GM12878 (cell line): Measurements from ENCODE around the gene C1QTNF3. TPM values are rescaled to one million over a fixed set of nuclear protein-coding genes. Genes with fewer than 3 reads are reported as not detected.
"Not testable (repeated sequence)": the region's sequence is repeated elsewhere in the genome, so short reads cannot be mapped to it uniquely, and the experiment has no call there.

ENCODE experiments used
- ATAC-seq: fragments of 200-7000 bp; cut with Tn5 transposase; 3 replicates; pipeline ENCODE4 v1.9.1; 2020; ENCODE audit warnings: mild to moderate bottlenecking, moderate library complexity
- BruUV-seq: library from RNA; stranded (reverse); fragments of 400-500 nt; replicated peaks from 2 replicates; lab custom pipeline; 2021; lab: Mats Ljungman, UMichigan
- CTCF ChIA-PET: fragments of 300-600 bp; sonication (Branson Sonifier 250); formaldehyde crosslinking; extraction: SDS; loops from one replicate; lab custom pipeline; 2021; ENCODE audit warnings: inconsistent platforms; lab: Yijun Ruan, JAX
- POLR2A ChIA-PET: fragments of 350-600 bp; formaldehyde crosslinking; extraction: SDS; loops from one replicate; lab custom pipeline; 2021; ENCODE audit warnings: inconsistent platforms; lab: Charles Lee
- RAD21 ChIA-PET: fragments of 300-600 bp; sonication (Branson Sonifier 250); formaldehyde crosslinking; loops from one replicate; lab custom pipeline; 2023; ENCODE audit warnings: antibody characterized with exemption; ENCODE audit not compliant: unreplicated experiment; lab: Charles Lee
- SMC1A ChIA-PET: fragments of 300-600 bp; sonication (Branson Sonifier 250); formaldehyde crosslinking; loops from one replicate; lab custom pipeline; 2023; ENCODE audit not compliant: unreplicated experiment, uncharacterized antibody; lab: Charles Lee
- DNase-seq: peaks from one replicate; pipeline ENCODE4 v3.0.0-alpha.2; 2011; ENCODE audit warnings: low read depth, low spot score
- FAIRE-seq: peaks from 3 replicates; lab custom pipeline; 2011; peaks lifted over from hg19 to GRCh38; lab: Jason Lieb, UNC
- H2AFZ ChIP-seq: 2 replicates; pipeline ENCODE4 v1.6.0; 2011; ENCODE audit warnings: low read depth, low read length, control low read depth; ENCODE audit not compliant: control insufficient read depth
- H3K27ac ChIP-seq: 2 replicates; pipeline ENCODE4 v1.5.1; 2011; ENCODE audit warnings: control low read depth; ENCODE audit not compliant: control insufficient read depth, insufficient read depth
- H3K27me3 ChIP-seq, 2 experiments: replicated peaks in 1 of 2; 2 replicates each; pipeline versions ENCODE4 v1.6.0 to v1.6.1; 2011; ENCODE audit warnings: low read length in 1 of 2; ENCODE audit not compliant: control insufficient read depth in 2 of 2, insufficient read depth in 2 of 2
- H3K36me3 ChIP-seq, 2 experiments: 2 replicates each; pipeline ENCODE4 v1.5.1; 2011; ENCODE audit warnings: low read length in 1 of 2; ENCODE audit not compliant: control insufficient read depth in 2 of 2, insufficient read depth in 2 of 2
- H3K4me1 ChIP-seq: 2 replicates; pipeline ENCODE4 v1.6.1; 2011; ENCODE audit warnings: mild to moderate bottlenecking, low read length, moderate library complexity, mixed read lengths; ENCODE audit not compliant: control insufficient read depth, insufficient read depth
- H3K4me2 ChIP-seq: 2 replicates; pipeline ENCODE4 v1.6.0; 2011; ENCODE audit warnings: control low read depth; ENCODE audit not compliant: control insufficient read depth, insufficient read depth
- H3K4me3 ChIP-seq: fragments of 200-600 bp; sonication (generic); 2 replicates; pipeline ENCODE4 v1.5.1; 2016
- H3K79me2 ChIP-seq: 2 replicates; pipeline ENCODE4 v1.6.0; 2011; ENCODE audit warnings: low read length; ENCODE audit not compliant: control insufficient read depth, insufficient read depth
- H3K9ac ChIP-seq: 2 replicates; pipeline ENCODE4 v1.8.0; 2011; ENCODE audit warnings: low read length, control low read depth, mixed read lengths; ENCODE audit not compliant: control insufficient read depth, insufficient read depth
- H3K9me3 ChIP-seq: replicated peaks from 3 replicates; pipeline ENCODE4 v1.5.1; 2011; ENCODE audit warnings: mild to moderate bottlenecking, low read length; ENCODE audit not compliant: control insufficient read depth, insufficient read depth
- H4K20me1 ChIP-seq: 2 replicates; pipeline ENCODE4 v1.6.0; 2011; ENCODE audit not compliant: control insufficient read depth, insufficient read depth
- WGBS: methylation state at CpG from one replicate; pipeline ENCODE4 v1.1.6; 2016; ENCODE audit warnings: low lambda C conversion rate; ENCODE audit not compliant: insufficient replicate concordance, insufficient coverage; ENCODE audit errors: missing lambda C conversion rate; 5-methylcytosine and 5-hydroxymethylcytosine counted together
- in situ Hi-C: fragments of 300-500 bp; cut with MboI; formaldehyde crosslinking; loops from 9 replicates; pipeline ENCODE4 v1.14.3; 2018; ENCODE audit warnings: mixed read lengths
- intact Hi-C: fragments of 100-400 bp; cut with micrococcal nuclease; formaldehyde crosslinking; loops from one replicate; pipeline ENCODE4 v1.14.2; 2022; ENCODE audit not compliant: unreplicated experiment
- polyA plus RNA-seq, 11 experiments: library from polyadenylated mRNA; depleted of rRNA in 4 of 11; unstranded in 6 of 11; stranded (reverse) in 5 of 11; fragments of >200 nt; fragmentation: Nextera tagmentation in 4 of 11; fragmentation: Illumina TruSeq in 1 of 11; extraction: Ambion mirVana in 4 of 11; extraction: Trizol in 1 of 11; gene quantifications; 1 replicate in 1 of 11; 2 replicates in 10 of 11; pipeline versions ENCODE4 v1.2.1 to v1.2.3, GENCODE V29; 2011 to 2016; ENCODE audit warnings: inconsistent platforms in 2 of 11, missing spikeins in 2 of 11, low read depth in 1 of 11
- total RNA-seq, 4 experiments: library from RNA; depleted of rRNA in 3 of 4; stranded (reverse); fragments of >200 nt in 3 of 4; fragmentation: Illumina TruSeq in 1 of 4; extraction: Trizol in 1 of 4; gene quantifications; 2 replicates each; pipeline versions ENCODE4 v1.2.1 to v1.2.3, GENCODE V29; 2013 to 2021

Gene C1QTNF3
- total and polyA plus RNA-seq, 10 of the 15 experiments (the other 5 are each of a cell fraction or from before 2014, with no cell fraction given) = 0.39 to 6.3 (median 1.3) TPM

DNA sequence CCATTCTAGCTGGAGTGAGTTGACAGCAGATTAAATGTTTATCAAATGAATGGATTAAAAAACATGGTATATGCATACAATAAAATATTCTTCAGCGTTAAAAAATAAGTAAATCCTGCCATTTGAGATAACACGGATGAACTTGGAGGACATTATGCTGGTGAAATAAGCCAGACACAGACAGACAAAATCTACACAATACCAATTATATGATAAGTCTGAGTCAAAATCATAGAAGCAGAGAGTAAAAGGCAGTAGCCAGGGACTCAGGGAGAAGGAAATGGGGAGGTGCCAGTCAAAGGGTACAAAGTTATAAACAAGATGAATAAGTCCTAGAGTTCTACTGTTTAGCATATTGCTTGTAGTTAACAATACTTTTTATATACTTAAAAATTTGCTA, 36.5 kb upstream of the C1QTNF3 start:
- DNase-seq, FAIRE-seq, H3K4me2 ChIP-seq, in situ Hi-C loops, H3K4me3 ChIP-seq, H3K9ac ChIP-seq, H3K4me1 ChIP-seq, BruUV-seq, RAD21 ChIA-PET, H2AFZ ChIP-seq, CTCF ChIA-PET, H3K36me3 ChIP-seq, H4K20me1 ChIP-seq, POLR2A ChIA-PET, H3K79me2 ChIP-seq, H3K9me3 ChIP-seq, H3K27me3 ChIP-seq, H3K27ac ChIP-seq, intact Hi-C loops, ATAC-seq: not testable (repeated sequence)
- SMC1A ChIA-PET = interaction anchor here (1.2 kb wide), 1 partner anchor 48 kb away, joined by 4 read pairs; no protein-coding TSS in a partner anchor
- WGBS = 92% methylated on average over 2 of the region's 2 CpGs

DNA sequence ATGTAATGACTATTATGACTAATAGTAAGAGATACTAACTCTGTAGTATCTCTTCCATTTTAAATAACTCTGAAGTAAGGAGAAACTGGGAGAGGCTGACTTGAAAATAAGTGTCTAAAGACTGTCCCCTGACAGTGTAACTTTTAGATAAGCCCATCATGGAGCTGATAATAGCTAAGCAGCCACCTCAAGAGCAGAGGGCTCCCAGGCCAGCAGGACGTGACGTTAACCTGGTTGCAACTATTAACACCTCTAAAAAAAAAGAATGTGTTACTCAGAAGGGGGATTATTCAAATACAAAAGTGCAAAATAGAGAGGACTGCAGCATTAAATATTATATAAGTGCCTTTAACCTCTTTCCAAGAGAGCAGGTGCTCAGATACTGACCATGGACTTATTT, 34.6 kb upstream of the C1QTNF3 start:
- in situ Hi-C loops, RAD21 ChIA-PET, H2AFZ ChIP-seq, SMC1A ChIA-PET, intact Hi-C loops, FAIRE-seq, H3K36me3 ChIP-seq, H3K9me3 ChIP-seq, H3K27me3 ChIP-seq, H3K9ac ChIP-seq, DNase-seq, H3K4me1 ChIP-seq, H3K27ac ChIP-seq, CTCF ChIA-PET, ATAC-seq, H3K4me2 ChIP-seq, H3K79me2 ChIP-seq, H4K20me1 ChIP-seq, H3K4me3 ChIP-seq, POLR2A ChIA-PET, BruUV-seq: not testable (repeated sequence)
- WGBS = 100% methylated on average over 2 of the region's 2 CpGs

DNA sequence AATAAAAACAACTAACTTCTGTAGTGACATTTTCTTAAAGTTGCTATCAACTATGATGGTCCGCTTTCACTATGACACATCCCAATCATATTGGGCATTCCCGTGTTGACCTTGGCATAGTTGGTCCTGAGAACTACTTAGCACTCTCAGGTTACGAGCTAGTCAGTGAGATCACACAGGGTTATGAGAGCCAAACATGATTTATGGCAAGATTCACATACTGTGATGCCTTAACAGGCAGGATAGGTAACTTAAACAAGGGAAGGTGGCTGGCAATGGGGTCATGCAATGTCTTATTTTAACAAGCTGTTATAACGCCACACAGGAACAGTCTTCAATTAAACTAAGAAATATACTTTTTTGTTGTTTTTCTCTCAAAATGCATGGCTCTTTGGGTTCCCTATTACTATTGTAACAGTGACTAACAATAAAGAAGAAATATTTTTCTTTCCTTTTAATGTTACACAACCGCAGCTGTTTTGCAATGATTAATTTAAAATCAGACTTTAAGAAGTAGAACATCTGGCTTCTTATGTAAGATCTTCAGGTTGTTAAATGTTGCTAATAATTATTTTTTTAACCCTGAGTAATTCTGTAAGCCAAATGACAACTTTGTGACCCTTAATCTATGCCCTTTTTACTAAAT, 33.8 kb upstream of the C1QTNF3 start:
- CTCF ChIA-PET = not testable (repeated sequence)

DNA sequence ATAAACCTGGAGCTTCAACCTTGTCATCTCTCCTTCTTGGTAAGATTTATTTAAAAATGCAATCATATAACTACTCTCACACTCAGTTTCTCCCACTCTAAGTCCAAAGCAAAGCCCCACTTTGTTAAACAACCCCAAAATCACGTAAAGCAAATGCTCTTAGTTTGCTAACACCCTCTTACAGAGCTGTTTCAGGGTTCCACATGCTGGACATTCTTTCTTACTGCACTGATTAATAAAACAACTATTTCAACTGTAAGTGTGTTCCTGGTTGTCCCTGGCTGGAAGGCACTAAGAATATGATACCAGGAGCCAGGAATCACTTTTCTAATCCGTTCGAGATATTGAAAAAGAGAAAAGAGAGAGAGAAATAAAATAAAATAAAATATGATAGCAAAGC, 31.5 kb upstream of the C1QTNF3 start:
- CTCF ChIA-PET = interaction anchor here (0.7 kb wide), 1 partner anchor 1237 kb away, joined by 3 read pairs; no protein-coding TSS in a partner anchor
- intact Hi-C loops, H3K27ac ChIP-seq, H3K4me2 ChIP-seq, ATAC-seq, POLR2A ChIA-PET, H2AFZ ChIP-seq, H3K36me3 ChIP-seq, H3K9me3 ChIP-seq, RAD21 ChIA-PET, DNase-seq, H3K27me3 ChIP-seq, H4K20me1 ChIP-seq, FAIRE-seq, SMC1A ChIA-PET, BruUV-seq, H3K4me1 ChIP-seq, H3K4me3 ChIP-seq, in situ Hi-C loops, H3K9ac ChIP-seq, H3K79me2 ChIP-seq: not testable (repeated sequence)
- 92% methylated on average over 3 of the region's 3 CpGs for WGBS

More for the DNA sequence above, 33.8 kb upstream of the C1QTNF3 start:
- in situ Hi-C loops, intact Hi-C loops, H3K9me3 ChIP-seq, H3K9ac ChIP-seq, H3K79me2 ChIP-seq, H2AFZ ChIP-seq, SMC1A ChIA-PET, H3K4me2 ChIP-seq, FAIRE-seq, POLR2A ChIA-PET, H3K36me3 ChIP-seq, H3K27me3 ChIP-seq, BruUV-seq, DNase-seq, ATAC-seq, H3K4me3 ChIP-seq, H3K4me1 ChIP-seq, H3K27ac ChIP-seq, H4K20me1 ChIP-seq, RAD21 ChIA-PET: not testable (repeated sequence)
- WGBS = 100% methylated on average over 2 of the region's 5 CpGs
